Adrenal gland (tissue), 12 donors: ENCODE results near the gene LXN. TPM values are rescaled to one million over a fixed set of nuclear protein-coding genes. Genes with fewer than 3 reads are reported as not detected.
A peak's percentile ranks its signal among the peaks of the same experiment; 100 is the strongest.

Source experiments
- DNase-seq, 7 donors: peaks; one replicate each; pipeline ENCODE4 v3.0.0-alpha.2; 2019 to 2020
- H3K27ac ChIP-seq, 5 donors: fragments of 200-600 bp; sonication (generic) in 4 of 5; 1 replicate in 3 of 5; 2 replicates in 2 of 5; pipeline versions ENCODE4 v1.5.1 to v1.8.0; 2016 to 2020; ENCODE audit warnings: mild to moderate bottlenecking in 1 of 5
- H3K27me3 ChIP-seq: fragments of 200-600 bp; 2 replicates; pipeline ENCODE4 v1.8.0; 2021
- H3K36me3 ChIP-seq, 2 donors: fragments of 200-600 bp; replicated peaks in 1 of 2; 1 replicate in 1 of 2; 2 replicates in 1 of 2; pipeline versions ENCODE4 v1.5.1 to v1.8.0; 2018 to 2022
- H3K4me1 ChIP-seq, 2 donors: fragments of 200-600 bp; replicated peaks in 1 of 2; 1 replicate in 1 of 2; 2 replicates in 1 of 2; pipeline versions ENCODE4 v1.5.1 to v1.8.0; 2018 to 2021
- H3K4me3 ChIP-seq, 4 donors: fragments of 200-600 bp; sonication (generic) in 3 of 4; one replicate each; pipeline ENCODE4 v1.5.1; 2016 to 2018
- H3K9me3 ChIP-seq, 3 donors: fragments of 200-600 bp; sonication (generic) in 1 of 3; replicated peaks in 1 of 3; 1 replicate in 2 of 3; 2 replicates in 1 of 3; pipeline versions ENCODE4 v1.5.1 to v1.8.0; 2016 to 2021
- CTCF ChIP-seq, 6 experiments: fragments of 450-650 bp in 4 of 6; fragments of 200-600 bp in 2 of 6; sonication (generic) in 1 of 6; IDR thresholded peaks; 1 replicate in 5 of 6; 2 replicates in 1 of 6; pipeline versions ENCODE4 v1.5.1 to v1.8.0; 2016 to 2021; ENCODE audit warnings: antibody characterized with exemption in 6 of 6, mild to moderate bottlenecking in 2 of 6, moderate library complexity in 1 of 6
- POLR2A ChIP-seq, 2 donors: fragments of 450-650 bp; IDR thresholded peaks; one replicate each; pipeline ENCODE4 v1.6.1; 2017; ENCODE audit warnings: antibody characterized with exemption in 2 of 2, mild to moderate bottlenecking in 2 of 2, moderate library complexity in 1 of 2
- WGBS, 4 donors: extraction: QIAGEN DNeasy Blood & Tissue Kit in 2 of 4; methylation state at CpG; one replicate each; pipeline versions ENCODE4 v1.1.5 to v1.1.7; 2013 to 2017; 5-methylcytosine and 5-hydroxymethylcytosine counted together
- intact Hi-C, 2 donors: fragments of 100-400 bp; cut with DNase I; formaldehyde crosslinking; loops; one replicate each; pipeline versions ENCODE4 v1.14.1 to v1.15.0; 2022 to 2023
- polyA plus RNA-seq, 3 donors: library from polyadenylated mRNA; stranded (reverse); fragments of 200-250 nt in 2 of 3; fragments of 350-450 nt in 1 of 3; fragmentation: Illumina TruSeq in 1 of 3; extraction: RNeasy Lipid Tissue Mini Kit (QIAGEN cat#74804) in 1 of 3; gene quantifications; one replicate each; pipeline ENCODE4 v1.2.3, GENCODE V29; 2013 to 2014
- total RNA-seq, 9 donors: library from RNA; depleted of rRNA in 4 of 9; stranded (reverse); fragments of >200 nt in 4 of 9; fragments of 120-200 nt in 1 of 9; fragmentation: NEBNext Ultra II Directional in 1 of 9; extraction: Animal tissue kit (Norgen Biotek cat#: 25700) in 1 of 9; gene quantifications; one replicate each; pipeline versions ENCODE4 v1.1.0 to v1.2.4, GENCODE V29; 2013 to 2023
- donor health status: healthy with polysubstance abuse.
- donor health status: Bipolar disorder and iron deficiency.
- donor health status: DM: yes; HTN: yes; CAD: no.
- donor health status: DM: no; HTN: no; CAD: no.
- donor health status: DM: no; HTN: no; CAD: no.
- donor health status: DM: yes; HTN: yes; CAD: no.

LXN gene
- total and polyA plus RNA-seq, 12 donors, result 20.5 to 100 (median 50.9) TPM

DNA sequence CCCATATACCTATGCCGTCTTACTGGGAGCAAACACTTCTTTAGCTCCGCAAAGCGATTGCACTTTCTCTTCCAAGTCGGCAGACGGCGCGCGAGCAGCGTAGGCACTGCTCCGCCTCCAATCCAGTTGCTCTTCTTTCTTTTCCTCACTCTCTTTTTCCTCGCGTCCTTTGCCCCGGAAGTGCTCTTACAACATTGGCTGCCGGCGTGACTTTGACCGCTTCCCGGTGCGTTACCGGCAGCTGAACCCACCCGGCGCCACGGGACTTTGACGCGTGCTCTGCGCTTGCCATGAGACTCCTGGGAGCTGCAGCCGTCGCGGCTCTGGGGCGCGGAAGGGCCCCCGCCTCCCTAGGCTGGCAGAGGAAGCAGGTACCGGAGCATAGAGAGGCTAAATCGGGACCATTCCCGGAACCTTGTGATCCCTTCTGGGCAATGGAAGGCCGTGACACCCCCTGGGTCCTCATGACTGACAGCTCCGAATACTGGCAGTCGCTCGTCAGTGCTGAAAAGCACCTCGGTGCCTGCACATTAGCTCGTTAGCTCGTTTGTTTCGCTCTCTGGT is 28.0 kb downstream of the LXN start, which contains the start of gene GFM1:
GFM1 (plus strand) TSS at position 183 of the 564 bp plus-strand sequence; CDS start at position 291, 108 bp downstream.
- peak within 1 kb of the TSS; percentile 63 to 98 (median 91) for H3K4me3 ChIP-seq
- peak; percentile 86 to 97 (median 94) for DNase-seq
- H3K36me3 ChIP-seq, result no peaks in the 10 kb centered on the region
- H3K9me3 ChIP-seq, result no peaks in the 10 kb centered on the region
- H3K27me3 ChIP-seq, result no peaks in the 10 kb centered on the region
- H3K4me1 ChIP-seq, result peaks cover 0 to 14% of the 10 kb centered on the region in 2 donors
- TF ChIP-seq CTCF (IDR thresholded peaks at IDR 0.05) (peak; percentile 70 to 86 (median 78)), POLR2A (IDR thresholded peaks at IDR 0.05) (peak; percentile 22 to 37)
- intact Hi-C loops, result loop anchor here in 1 of 2 donors (10.0 kb wide), 1 partner anchor 100 kb away; no protein-coding TSS in a partner anchor
- WGBS, 4 donors, result 1% methylated on average over 31 to 42 of the region's 42 CpGs
- H3K27ac ChIP-seq, result peak within 1 kb of the TSS in 4 of 5 donors; percentile 83 to 94 (median 91)

- TF ChIP-seq POLR2A (IDR thresholded peaks at IDR 0.05), result no peak
- TF ChIP-seq CTCF (IDR thresholded peaks at IDR 0.05), result no peak
- WGBS, 4 donors, result 76 to 81% (median 80%) methylated on average over 6 of the region's 6 CpGs
- Histone ChIP-seq H3K4me3 (no peak overlapping the region), H3K27me3 (no peaks in the 10 kb centered on the region), H3K36me3 (no peaks in the 10 kb centered on the region), H3K9me3 (no peaks in the 10 kb centered on the region), H3K4me1 (peaks cover 0 to 14% of the 10 kb centered on the region in 2 donors), H3K27ac (no peak overlapping the region)
- intact Hi-C loops, result loop anchor here in 1 of 2 donors (10.0 kb wide), 1 partner anchor 98 kb away; no protein-coding TSS in a partner anchor
- no peak for DNase-seq
Observed at GRCh38 chr3:158642474-158643210, 29.8 kb downstream of the LXN start.

GRCh38 chr3:158642005-158642404 is 30.4 kb downstream of the LXN start:
- TF ChIP-seq POLR2A (IDR thresholded peaks at IDR 0.05), result no peak
- TF ChIP-seq CTCF (IDR thresholded peaks at IDR 0.05), result no peak
- intact Hi-C loops, result loop anchor here in 1 of 2 donors (10.0 kb wide), 1 partner anchor 97 kb away; no protein-coding TSS in a partner anchor
- Histone ChIP-seq H3K27ac (no peak overlapping the region), H3K9me3 (no peaks in the 10 kb centered on the region), H3K27me3 (no peaks in the 10 kb centered on the region), H3K4me1 (peaks cover 0 to 14% of the 10 kb centered on the region in 2 donors), H3K36me3 (no peaks in the 10 kb centered on the region), H3K4me3 (no peak overlapping the region)
- WGBS, 4 donors, result 92% methylated on average over 7 of the region's 7 CpGs
- no peak for DNase-seq

- intact Hi-C loops, result loop anchor here in 1 of 2 donors (10.0 kb wide), 1 partner anchor 96 kb away; no protein-coding TSS in a partner anchor
- Histone ChIP-seq H3K9me3 (no peaks in the 10 kb centered on the region), H3K27ac (no peak overlapping the region), H3K36me3 (no peaks in the 10 kb centered on the region), H3K27me3 (no peaks in the 10 kb centered on the region), H3K4me1 (peaks cover 0 to 9% of the 10 kb centered on the region in 2 donors), H3K4me3 (no peak overlapping the region)
- WGBS, 4 donors, result 71 to 85% (median 77%) methylated on average over 7 of the region's 7 CpGs
- TF ChIP-seq POLR2A (IDR thresholded peaks at IDR 0.05), result no peak
- no peak for TF ChIP-seq CTCF (IDR thresholded peaks at IDR 0.05)
- no peak for DNase-seq
Observed at GRCh38 chr3:158640646-158641045, 31.8 kb downstream of the LXN start.
